Activated B cell treated with CpG ODN at 0.5 μM for 24 hours (primary cell): Measurements from ENCODE around the gene HOXA5. TPM values are rescaled to one million over a fixed set of nuclear protein-coding genes. Genes with fewer than 3 reads are reported as not detected.

ENCODE experiments used
- ATAC-seq: fragments of 200-7000 bp; cut with Tn5 transposase; one replicate; pipeline ENCODE4 v1.10.0; 2021; ENCODE audit warnings: low read depth, mild to moderate bottlenecking, moderate library complexity
- CTCF ChIA-PET: fragments of 350-600 bp; sonication (Branson Sonifier 250); formaldehyde crosslinking; loops from one replicate; lab custom pipeline; 2021; ENCODE audit warnings: antibody characterized with exemption; lab: Charles Lee
- POLR2A ChIA-PET: fragments of 350-600 bp; sonication (Branson Sonifier 250); formaldehyde crosslinking; loops from one replicate; lab custom pipeline; 2021; ENCODE audit warnings: antibody characterized with exemption; lab: Charles Lee
- DNase-seq: peaks from one replicate; pipeline ENCODE4 v3.0.0; 2022
- H3K27ac Mint-ChIP-seq: one replicate; pipeline ENCODE4 v1.8.0; 2020; ENCODE audit warnings: mixed read lengths
- H3K27me3 Mint-ChIP-seq: one replicate; pipeline ENCODE4 v1.8.0; 2021; ENCODE audit warnings: mixed read lengths
- H3K36me3 Mint-ChIP-seq: one replicate; pipeline ENCODE4 v1.8.0; 2021; ENCODE audit warnings: low read depth, mixed read lengths
- H3K4me1 Mint-ChIP-seq: one replicate; pipeline ENCODE4 v1.8.0; 2021; ENCODE audit warnings: mixed read lengths
- H3K4me3 Mint-ChIP-seq: one replicate; pipeline ENCODE4 v1.8.0; 2020; ENCODE audit warnings: mild to moderate bottlenecking, mixed read lengths
- H3K9me3 Mint-ChIP-seq: one replicate; pipeline ENCODE4 v1.8.0; 2020; ENCODE audit warnings: mixed read lengths
- CTCF ChIP-seq: fragments of 200-600 bp; IDR thresholded peaks from one replicate; pipeline ENCODE4 v1.8.0; 2022; ENCODE audit warnings: antibody characterized with exemption, mild to moderate bottlenecking
- intact Hi-C: fragments of 100-400 bp; cut with micrococcal nuclease; formaldehyde crosslinking; loops from one replicate; pipeline ENCODE4 v1.15.1; 2024
- total RNA-seq: library from RNA; stranded (reverse); gene quantifications from 2 replicates; pipeline ENCODE4 v1.2.3, GENCODE V29; 2022

HOXA5 gene
- total RNA-seq, 1 donor from 2014 or later: not detected

- DNase-seq (no peak), ATAC-seq (peak; percentile 26)
- ChIA-PET CTCF (interaction anchor here (0.6 to 3.6 kb wide), 37 partner anchors 11 to 1312 kb away, joined by 3 to 94 read pairs (median 4); no protein-coding TSS in a partner anchor), POLR2A (interaction anchor here (0.6 to 1.7 kb wide), 5 partner anchors 10 to 1298 kb away, joined by 4 to 6 read pairs (median 4); no protein-coding TSS in a partner anchor)
- peaks cover 30% of the 10 kb centered on the region for H3K4me1 Mint-ChIP-seq
- peaks cover 68% of the 10 kb centered on the region for H3K27me3 Mint-ChIP-seq
- no peaks in the 10 kb centered on the region for H3K9me3 Mint-ChIP-seq
- TF ChIP-seq CTCF: peak; percentile 14
- intact Hi-C loops: loop anchor here (1.0 to 5.0 kb wide), 18 partner anchors 11 to 1902 kb away; partner anchors contain the start of genes HOXA1, NFE2L3 and SNX10
- no peaks in the 10 kb centered on the region for H3K36me3 Mint-ChIP-seq
- H3K4me3 Mint-ChIP-seq: peak overlapping the region; percentile 75
- H3K27ac Mint-ChIP-seq: no peak overlapping the region
These were observed 17.8 kb upstream of the HOXA5 start for GRCh38 chr7:27161214-27161720.

- H3K9me3 Mint-ChIP-seq: no peaks in the 10 kb centered on the region
- DNase-seq (peak; percentile 83), ATAC-seq (peak; percentile 87)
- peak overlapping the region; percentile 75 for H3K4me3 Mint-ChIP-seq
- H3K27me3 Mint-ChIP-seq: peaks cover 72% of the 10 kb centered on the region
- CTCF ChIA-PET: interaction anchor here (0.6 to 3.6 kb wide), 35 partner anchors 10 to 1311 kb away, joined by 3 to 94 read pairs (median 4); no protein-coding TSS in a partner anchor
- no peak overlapping the region for H3K27ac Mint-ChIP-seq
- peaks cover 31% of the 10 kb centered on the region for H3K4me1 Mint-ChIP-seq
- intact Hi-C loops: loop anchor here (1.0 to 5.0 kb wide), 18 partner anchors 10 to 1902 kb away; partner anchors contain the start of genes HOXA1, NFE2L3 and SNX10
- POLR2A ChIA-PET: interaction anchor here (0.6 to 1.7 kb wide), 6 partner anchors 10 to 1298 kb away, joined by 3 to 6 read pairs (median 4); no protein-coding TSS in a partner anchor
- H3K36me3 Mint-ChIP-seq: no peaks in the 10 kb centered on the region
- peak; percentile 97 for TF ChIP-seq CTCF
These were observed 17.2 kb upstream of the HOXA5 start for GRCh38 chr7:27160546-27161213.

GRCh38 chr7:27160145-27160545 is 16.7 kb upstream of the HOXA5 start:
- H3K36me3 Mint-ChIP-seq: no peaks in the 10 kb centered on the region
- DNase-seq: peak; percentile 39
- ChIA-PET POLR2A (interaction anchor here (0.6 to 1.7 kb wide), 3 partner anchors 9 to 732 kb away, joined by 3 to 6 read pairs (median 6); no protein-coding TSS in a partner anchor), CTCF (interaction anchor here (1.1 to 3.6 kb wide), 13 partner anchors 10 to 1309 kb away, joined by 4 to 94 read pairs (median 6); no protein-coding TSS in a partner anchor)
- peak overlapping the region; percentile 75 for H3K4me3 Mint-ChIP-seq
- H3K9me3 Mint-ChIP-seq: no peaks in the 10 kb centered on the region
- no peak for TF ChIP-seq CTCF
- intact Hi-C loops: loop anchor here (2.0 to 5.0 kb wide), 12 partner anchors 63 to 1901 kb away; partner anchors contain the start of genes HOXA1, NFE2L3 and SNX10
- peak; percentile 22 for ATAC-seq
- peaks cover 33% of the 10 kb centered on the region for H3K4me1 Mint-ChIP-seq
- peaks cover 74% of the 10 kb centered on the region for H3K27me3 Mint-ChIP-seq
- no peak overlapping the region for H3K27ac Mint-ChIP-seq

- intact Hi-C loops: loop anchor here (2.0 to 5.0 kb wide), 12 partner anchors 62 to 1901 kb away; partner anchors contain the start of genes HOXA1, NFE2L3 and SNX10
- no peaks in the 10 kb centered on the region for H3K36me3 Mint-ChIP-seq
- peaks cover 78% of the 10 kb centered on the region for H3K27me3 Mint-ChIP-seq
- H3K4me1 Mint-ChIP-seq: peaks cover 38% of the 10 kb centered on the region
- TF ChIP-seq CTCF: no peak
- no peaks in the 10 kb centered on the region for H3K9me3 Mint-ChIP-seq
- ChIA-PET POLR2A (no interaction called here), CTCF (interaction anchor here (0.8 to 1.6 kb wide), 8 partner anchors 9 to 1267 kb away, joined by 3 to 8 read pairs (median 4); no protein-coding TSS in a partner anchor)
- no peak for ATAC-seq
- H3K4me3 Mint-ChIP-seq: peak overlapping the region; percentile 75
- no peak overlapping the region for H3K27ac Mint-ChIP-seq
- DNase-seq: no peak
These were observed 16.0 kb upstream of the HOXA5 start for GRCh38 chr7:27159266-27160144.
